Endothelial cell of umbilical vein (primary cell): ENCODE measurements around the gene MACROH2A1.

Experiments used
- EZH2 ChIP-seq: IDR thresholded peaks from 2 replicates; pipeline ENCODE4 v1.6.1; 2012; ENCODE audit warnings: borderline replicate concordance, low read depth, mild to moderate bottlenecking, moderate library complexity, low read length, inconsistent platforms; ENCODE audit not compliant: severe bottlenecking
- FOS ChIP-seq: IDR thresholded peaks from 2 replicates; pipeline ENCODE4 v1.6.1; 2011; ENCODE audit warnings: mild to moderate bottlenecking, low read length, moderate library complexity, borderline replicate concordance; ENCODE audit not compliant: insufficient read depth
- JUN ChIP-seq: IDR thresholded peaks from 2 replicates; pipeline ENCODE4 v1.6.1; 2011; ENCODE audit warnings: borderline replicate concordance, low read depth; ENCODE audit not compliant: insufficient read length, insufficient read depth
- POLR2AphosphoS5 ChIP-seq: IDR thresholded peaks from 2 replicates; pipeline ENCODE4 v1.6.1; 2012; ENCODE audit warnings: low read depth, mild to moderate bottlenecking, control low read depth, low read length, moderate library complexity; ENCODE audit not compliant: insufficient read depth
- TF ChIP-seq, protein P1 (sequence below): IDR thresholded peaks from 2 replicates; pipeline ENCODE4 v1.6.1; 2011; ENCODE audit not compliant: insufficient read depth, insufficient read length
- TF ChIP-seq, protein P2 (sequence below), 2 donors: IDR thresholded peaks; 1 replicate in 1 of 2; 2 replicates in 1 of 2; pipeline ENCODE4 v1.5.1; 2011; ENCODE audit warnings: low read length in 2 of 2, mild to moderate bottlenecking in 2 of 2, moderate library complexity in 2 of 2, control low read depth in 1 of 2, inconsistent platforms in 1 of 2, low read depth in 1 of 2; ENCODE audit not compliant: insufficient read depth in 1 of 2; ENCODE audit errors: extremely low read depth in 1 of 2

DNA sequence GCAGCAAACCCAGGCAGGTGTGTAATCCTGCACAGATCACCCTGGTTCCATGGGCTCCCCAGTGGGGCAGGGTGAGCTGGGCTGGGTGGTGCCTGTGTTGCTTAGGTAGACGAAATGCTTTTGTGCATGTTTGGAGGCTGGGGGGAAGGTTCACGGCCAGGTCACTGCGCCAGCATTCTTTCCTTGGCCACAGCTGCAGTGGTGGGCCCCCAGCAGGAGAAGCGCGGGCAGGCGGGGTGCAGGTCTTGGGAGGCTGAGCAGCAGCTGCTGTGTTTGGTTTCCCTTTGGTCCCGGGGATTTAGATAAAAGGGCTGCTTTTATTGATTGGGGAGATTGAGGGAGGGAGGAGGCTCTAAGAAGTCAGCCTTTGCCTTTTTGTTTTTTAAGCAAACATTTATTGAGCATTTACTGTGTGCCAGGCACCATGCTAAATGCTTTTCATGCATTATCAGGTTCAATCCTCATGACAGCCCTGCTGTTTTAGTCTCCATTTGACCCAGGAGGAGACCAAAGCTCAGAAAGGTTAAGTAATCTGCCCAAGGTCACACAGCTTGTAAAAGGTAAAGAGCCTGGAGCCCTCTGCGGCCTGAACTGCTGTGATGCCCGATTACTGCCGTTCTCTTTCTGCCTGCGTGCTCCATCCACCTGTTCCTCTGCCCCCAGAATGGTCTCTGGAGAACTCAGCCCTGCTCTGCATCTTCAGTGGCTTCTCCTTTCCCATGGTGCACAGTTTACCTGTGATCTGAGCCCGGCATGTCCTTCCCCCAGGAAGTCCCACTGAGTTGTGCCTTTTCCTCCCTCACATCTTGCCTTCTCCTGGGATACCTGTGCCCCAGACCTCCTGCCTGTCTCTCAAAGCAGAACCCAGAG is 94.4 kb downstream of the MACROH2A1 start:
- TF ChIP-seq, protein P1, sequence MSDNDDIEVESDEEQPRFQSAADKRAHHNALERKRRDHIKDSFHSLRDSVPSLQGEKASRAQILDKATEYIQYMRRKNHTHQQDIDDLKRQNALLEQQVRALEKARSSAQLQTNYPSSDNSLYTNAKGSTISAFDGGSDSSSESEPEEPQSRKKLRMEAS: no peak
- TF ChIP-seq, protein P2, sequence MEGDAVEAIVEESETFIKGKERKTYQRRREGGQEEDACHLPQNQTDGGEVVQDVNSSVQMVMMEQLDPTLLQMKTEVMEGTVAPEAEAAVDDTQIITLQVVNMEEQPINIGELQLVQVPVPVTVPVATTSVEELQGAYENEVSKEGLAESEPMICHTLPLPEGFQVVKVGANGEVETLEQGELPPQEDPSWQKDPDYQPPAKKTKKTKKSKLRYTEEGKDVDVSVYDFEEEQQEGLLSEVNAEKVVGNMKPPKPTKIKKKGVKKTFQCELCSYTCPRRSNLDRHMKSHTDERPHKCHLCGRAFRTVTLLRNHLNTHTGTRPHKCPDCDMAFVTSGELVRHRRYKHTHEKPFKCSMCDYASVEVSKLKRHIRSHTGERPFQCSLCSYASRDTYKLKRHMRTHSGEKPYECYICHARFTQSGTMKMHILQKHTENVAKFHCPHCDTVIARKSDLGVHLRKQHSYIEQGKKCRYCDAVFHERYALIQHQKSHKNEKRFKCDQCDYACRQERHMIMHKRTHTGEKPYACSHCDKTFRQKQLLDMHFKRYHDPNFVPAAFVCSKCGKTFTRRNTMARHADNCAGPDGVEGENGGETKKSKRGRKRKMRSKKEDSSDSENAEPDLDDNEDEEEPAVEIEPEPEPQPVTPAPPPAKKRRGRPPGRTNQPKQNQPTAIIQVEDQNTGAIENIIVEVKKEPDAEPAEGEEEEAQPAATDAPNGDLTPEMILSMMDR (IDR thresholded peaks at IDR 0.05; ENCODE audit: extremely low read depth in 1 of 2, insufficient read depth in 1 of 2, low read depth in 1 of 2, low read length in 2 of 2): no peak
- TF ChIP-seq FOS (no peak), EZH2 (no peak), POLR2AphosphoS5 (no peak), JUN (no peak)
